ENCODE measurements around the gene TMOD2. TPM values are rescaled to one million over a fixed set of nuclear protein-coding genes. Genes with fewer than 3 reads are reported as not detected.

The TMOD2 gene
- total RNA-seq, 2 experiments from 2014 or later: 6.4 to 6.8 TPM

DNA sequence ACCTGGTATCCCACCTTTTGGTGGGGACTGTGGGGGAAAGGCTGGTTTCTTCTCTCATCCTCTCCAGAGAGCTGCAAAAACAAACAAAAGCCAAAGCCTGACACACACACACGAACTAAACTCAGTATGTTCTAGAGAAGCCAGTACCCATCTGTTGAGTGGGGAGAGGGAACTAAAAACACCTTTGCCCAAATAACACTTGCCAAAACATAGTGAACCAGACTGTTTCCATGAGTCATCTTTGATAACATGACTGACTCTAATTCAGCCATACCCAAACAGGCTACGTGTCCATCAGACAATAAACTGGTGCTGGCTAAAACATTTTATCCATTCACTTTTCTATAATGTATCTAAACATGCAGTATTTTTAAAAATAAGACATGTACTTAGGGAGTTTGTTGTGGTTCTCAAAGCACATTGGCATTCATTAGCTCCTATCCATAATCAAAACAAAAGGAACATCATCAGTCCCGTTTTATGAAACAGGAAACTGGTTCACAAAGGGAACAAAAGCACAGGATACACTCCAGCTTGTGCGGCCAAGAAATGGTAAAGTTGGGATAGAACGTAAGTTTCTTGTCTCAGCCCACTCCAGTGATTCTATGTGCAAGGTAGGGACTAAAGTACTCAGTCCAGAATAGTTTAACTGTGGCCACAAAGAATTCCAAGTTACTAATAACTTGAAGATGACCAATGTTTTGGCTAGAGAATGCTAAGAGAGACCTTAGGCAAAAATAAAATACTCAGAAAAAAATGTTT is 30.0 kb upstream of the TMOD2 start:
- peaks cover 31% of the 10 kb centered on the region for H3K4me1 Mint-ChIP-seq (ENCODE audit: low read depth)

GRCh38 chr15:51724199-51724598 is 27.2 kb upstream of the TMOD2 start:
- Mint-ChIP-seq H3K36me3 (ENCODE audit: low read depth) (peaks cover 15% of the 10 kb centered on the region), H3K27me3 (ENCODE audit: low read depth) (no peaks in the 10 kb centered on the region), H3K9me3 (no peaks in the 10 kb centered on the region), H3K4me3 (no peak overlapping the region), H3K4me1 (ENCODE audit: low read depth) (peaks cover 44% of the 10 kb centered on the region), H3K27ac (no peak overlapping the region)
- CTCF ChIA-PET: interaction anchor here (0.7 to 1.4 kb wide), 2 partner anchors 12 to 35 kb away, joined by 3 to 4 read pairs; no protein-coding TSS in a partner anchor
- intact Hi-C loops (cut with micrococcal nuclease): no loop called here
- no peak for DNase-seq

More for the DNA sequence above, 30.0 kb upstream of the TMOD2 start:
- CTCF ChIA-PET: interaction anchor here (0.6 kb wide), 1 partner anchor 10 kb away, joined by 3 read pairs; no protein-coding TSS in a partner anchor
- intact Hi-C loops (cut with micrococcal nuclease): no loop called here
- H3K9me3 Mint-ChIP-seq: no peaks in the 10 kb centered on the region
- H3K27me3 Mint-ChIP-seq (ENCODE audit: low read depth): no peaks in the 10 kb centered on the region
- H3K36me3 Mint-ChIP-seq (ENCODE audit: low read depth): peaks cover 15% of the 10 kb centered on the region
- no peak overlapping the region for H3K4me3 Mint-ChIP-seq
- no peak overlapping the region for H3K27ac Mint-ChIP-seq
- no peak for DNase-seq

DNA sequence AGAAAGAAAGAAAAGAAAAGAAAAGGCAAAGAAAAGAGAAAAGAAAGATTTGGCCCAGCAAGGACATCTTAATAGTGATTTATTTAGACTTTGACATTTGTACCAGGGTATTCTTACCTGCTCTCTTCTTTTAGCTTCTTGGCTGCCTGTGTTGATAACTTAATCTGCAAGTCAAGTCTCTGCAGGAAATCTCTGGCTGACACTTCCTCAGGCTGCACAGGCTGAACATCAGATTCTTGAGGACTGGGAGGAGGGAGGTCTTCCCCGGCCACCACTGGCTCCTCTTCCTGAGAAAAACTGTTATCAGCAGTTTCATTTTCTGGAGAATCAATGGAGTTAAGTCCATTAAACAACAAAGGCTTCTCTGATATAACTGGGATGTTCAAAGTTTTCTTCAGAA is 26.7 kb upstream of the TMOD2 start:
- Mint-ChIP-seq H3K4me3 (no peak overlapping the region), H3K9me3 (no peaks in the 10 kb centered on the region), H3K36me3 (ENCODE audit: low read depth) (peaks cover 15% of the 10 kb centered on the region), H3K27ac (no peak overlapping the region), H3K4me1 (ENCODE audit: low read depth) (peaks cover 46% of the 10 kb centered on the region), H3K27me3 (ENCODE audit: low read depth) (no peaks in the 10 kb centered on the region)
- DNase-seq: no peak
- CTCF ChIA-PET: interaction anchor here (0.7 to 1.4 kb wide), 3 partner anchors 12 to 53 kb away, joined by 3 to 5 read pairs (median 4); no protein-coding TSS in a partner anchor
- intact Hi-C loops (cut with micrococcal nuclease): no loop called here

DNA sequence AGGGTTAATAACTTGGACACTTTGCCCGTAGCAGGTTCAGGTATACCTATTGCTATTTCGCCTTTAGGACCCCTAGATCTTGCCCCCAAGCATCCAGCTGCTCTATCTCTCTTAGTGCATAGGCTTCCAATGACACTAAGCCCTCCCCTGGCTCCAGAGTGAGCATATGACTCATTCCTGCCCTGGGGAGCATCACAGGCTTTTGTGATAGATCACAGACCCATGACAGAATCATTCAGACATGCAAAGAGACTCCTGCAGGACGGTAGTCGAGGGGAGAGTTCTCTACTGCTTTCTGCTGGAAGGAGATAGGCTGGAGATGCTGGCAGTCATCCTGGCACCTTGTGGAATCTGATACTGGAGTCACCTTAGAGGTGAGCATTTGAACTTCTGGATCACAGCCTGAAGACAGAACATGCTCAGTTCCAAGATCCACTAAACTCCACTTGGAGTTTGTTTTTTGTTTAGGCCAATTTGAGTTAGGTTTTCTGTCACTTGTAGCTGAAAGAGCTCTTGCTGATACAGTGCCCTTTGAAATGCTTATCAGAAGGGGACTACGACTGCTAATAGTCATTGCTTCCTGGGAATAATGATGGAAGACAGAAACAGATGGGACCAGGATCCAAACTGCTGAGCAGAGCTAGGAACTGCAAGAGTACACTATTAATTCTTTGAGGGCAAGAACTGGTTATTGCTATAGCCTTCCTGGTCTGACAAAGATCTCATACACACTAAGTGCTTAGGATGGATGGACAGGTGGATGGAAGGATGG is 24.9 kb upstream of the TMOD2 start:
- Mint-ChIP-seq H3K4me3 (no peak overlapping the region), H3K4me1 (ENCODE audit: low read depth) (peaks cover 57% of the 10 kb centered on the region), H3K27me3 (ENCODE audit: low read depth) (no peaks in the 10 kb centered on the region), H3K9me3 (no peaks in the 10 kb centered on the region), H3K36me3 (ENCODE audit: low read depth) (peaks cover 9% of the 10 kb centered on the region), H3K27ac (no peak overlapping the region)
- DNase-seq: peak; percentile 74
- CTCF ChIA-PET: interaction anchor here (1.1 to 1.4 kb wide), 2 partner anchors 10 to 16 kb away, joined by 3 read pairs; no protein-coding TSS in a partner anchor
- intact Hi-C loops (cut with micrococcal nuclease): loop anchor here (1.0 to 2.0 kb wide), 5 partner anchors 10 to 104 kb away; partner anchors contain the start of genes DMXL2 and SCG3

DNA sequence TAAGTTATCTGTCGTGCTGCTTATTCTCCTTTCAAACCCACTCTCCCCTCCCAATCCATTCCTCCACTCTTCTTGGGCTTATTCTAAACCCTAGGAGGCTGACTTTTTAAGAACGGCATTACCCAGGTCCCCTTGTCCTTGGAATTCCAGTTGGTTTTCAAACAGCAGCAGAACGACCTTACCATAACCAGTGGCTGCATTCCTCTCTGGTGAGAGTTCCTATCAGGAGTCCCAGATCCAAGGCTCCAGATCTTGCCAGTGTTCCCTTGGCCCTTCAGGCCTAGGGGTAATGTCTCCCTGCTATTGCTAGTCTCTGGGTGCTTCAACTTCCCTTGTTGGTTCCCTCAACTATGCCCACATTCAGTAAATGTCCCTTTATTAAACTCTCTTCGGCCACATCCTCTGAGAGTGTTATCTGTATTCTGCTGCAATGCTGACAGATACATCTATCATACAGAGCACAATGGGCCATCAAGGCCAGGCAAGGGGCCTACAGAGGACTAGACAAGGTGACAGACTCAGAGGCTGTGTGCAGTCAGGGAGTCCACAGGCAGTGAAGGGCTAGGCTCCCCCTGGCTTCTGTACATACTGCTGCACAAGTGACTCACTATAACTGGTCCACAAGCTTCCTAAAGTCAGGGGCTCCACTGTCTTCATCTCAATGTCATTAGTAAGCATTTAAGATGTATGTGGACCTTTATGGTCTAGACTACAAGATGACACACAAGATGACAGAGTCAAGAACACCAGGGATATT is 24.1 kb upstream of the TMOD2 start:
- Mint-ChIP-seq H3K27me3 (ENCODE audit: low read depth) (no peaks in the 10 kb centered on the region), H3K4me3 (no peak overlapping the region), H3K27ac (no peak overlapping the region), H3K36me3 (ENCODE audit: low read depth) (peaks cover 6% of the 10 kb centered on the region), H3K9me3 (no peaks in the 10 kb centered on the region), H3K4me1 (ENCODE audit: low read depth) (peaks cover 60% of the 10 kb centered on the region)
- intact Hi-C loops (cut with micrococcal nuclease): loop anchor here (2.0 kb wide), 4 partner anchors 47 to 105 kb away; partner anchors contain the start of genes DMXL2 and SCG3
- CTCF ChIA-PET: interaction anchor here (0.6 to 1.4 kb wide), 2 partner anchors 17 to 32 kb away, joined by 3 read pairs; no protein-coding TSS in a partner anchor
- DNase-seq: peak; percentile 58

DNA sequence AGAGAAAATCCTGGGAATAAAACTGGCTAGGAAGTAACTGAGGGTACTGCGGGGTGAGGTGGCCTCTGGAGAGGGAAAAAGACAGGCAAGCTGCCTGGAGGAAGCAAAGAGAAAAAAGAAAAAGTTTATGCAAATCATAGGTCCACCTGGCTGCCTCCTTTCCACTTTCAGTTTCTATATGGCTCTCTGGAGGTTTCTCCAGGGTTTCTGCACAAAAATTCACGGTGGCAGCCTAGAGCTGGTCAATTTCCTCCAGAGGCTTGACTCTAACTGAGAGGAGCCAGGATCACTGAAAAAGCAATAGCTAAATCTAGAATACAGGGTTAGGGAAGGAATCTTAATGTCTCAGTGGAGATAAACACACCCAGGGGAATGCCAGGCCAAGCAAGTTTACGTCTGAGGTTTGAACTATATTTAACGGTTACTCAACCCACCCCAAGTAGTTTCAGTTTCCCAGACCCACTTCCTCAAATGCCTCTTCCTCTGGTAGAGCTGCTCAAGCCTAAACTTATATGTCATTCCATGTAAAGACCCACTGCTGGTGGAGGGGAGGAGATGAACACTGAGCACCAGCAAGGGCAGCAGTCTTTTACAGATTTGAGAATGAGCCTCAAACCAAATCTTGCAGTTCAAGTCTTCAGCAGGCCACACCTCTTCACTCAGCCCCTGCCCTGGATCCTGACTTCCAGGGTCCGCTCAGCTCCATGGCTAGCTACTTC is 19.7 kb upstream of the TMOD2 start:
- CTCF ChIA-PET: interaction anchor here (0.6 to 9.2 kb wide), 4 partner anchors 10 to 81 kb away, joined by 3 to 63 read pairs (median 12); no protein-coding TSS in a partner anchor
- H3K27ac Mint-ChIP-seq: peak overlapping the region; percentile 82
- H3K27me3 Mint-ChIP-seq (ENCODE audit: low read depth): no peaks in the 10 kb centered on the region
- H3K36me3 Mint-ChIP-seq (ENCODE audit: low read depth): peaks cover 7% of the 10 kb centered on the region
- DNase-seq: peak; percentile 57
- peaks cover 75% of the 10 kb centered on the region for H3K4me1 Mint-ChIP-seq (ENCODE audit: low read depth)
- peak overlapping the region; percentile 60 for H3K4me3 Mint-ChIP-seq
- intact Hi-C loops (cut with micrococcal nuclease): no loop called here
- H3K9me3 Mint-ChIP-seq: no peaks in the 10 kb centered on the region

GRCh38 chr15:51732646-51733045 is 18.8 kb upstream of the TMOD2 start:
- intact Hi-C loops (cut with micrococcal nuclease): no loop called here
- peaks cover 7% of the 10 kb centered on the region for H3K36me3 Mint-ChIP-seq (ENCODE audit: low read depth)
- no peak overlapping the region for H3K4me3 Mint-ChIP-seq
- CTCF ChIA-PET: interaction anchor here (1.3 to 9.2 kb wide), 3 partner anchors 18 to 82 kb away, joined by 4 to 63 read pairs (median 19); no protein-coding TSS in a partner anchor
- H3K9me3 Mint-ChIP-seq: no peaks in the 10 kb centered on the region
- peak overlapping the region; percentile 47 for H3K27ac Mint-ChIP-seq
- H3K4me1 Mint-ChIP-seq (ENCODE audit: low read depth): peaks cover 65% of the 10 kb centered on the region
- DNase-seq: no peak
- H3K27me3 Mint-ChIP-seq (ENCODE audit: low read depth): no peaks in the 10 kb centered on the region

GRCh38 chr15:51735228-51736010 is 16.0 kb upstream of the TMOD2 start:
- H3K36me3 Mint-ChIP-seq (ENCODE audit: low read depth): peaks cover 7% of the 10 kb centered on the region
- no peaks in the 10 kb centered on the region for H3K9me3 Mint-ChIP-seq
- intact Hi-C loops (cut with micrococcal nuclease): loop anchor here (1.0 to 5.0 kb wide), 13 partner anchors 9 to 968 kb away; partner anchors contain the start of genes AP4E1, DMXL2, SPPL2A and TMOD2
- peak overlapping the region; percentile 91 for H3K27ac Mint-ChIP-seq
- peak; percentile 58 for DNase-seq
- peak overlapping the region; percentile 82 for H3K4me3 Mint-ChIP-seq
- no peaks in the 10 kb centered on the region for H3K27me3 Mint-ChIP-seq (ENCODE audit: low read depth)
- H3K4me1 Mint-ChIP-seq (ENCODE audit: low read depth): peaks cover 74% of the 10 kb centered on the region
- CTCF ChIA-PET: interaction anchor here (0.7 to 9.2 kb wide), 10 partner anchors 10 to 113 kb away, joined by 3 to 63 read pairs (median 4); partner anchors contain the start of gene DMXL2

DNA sequence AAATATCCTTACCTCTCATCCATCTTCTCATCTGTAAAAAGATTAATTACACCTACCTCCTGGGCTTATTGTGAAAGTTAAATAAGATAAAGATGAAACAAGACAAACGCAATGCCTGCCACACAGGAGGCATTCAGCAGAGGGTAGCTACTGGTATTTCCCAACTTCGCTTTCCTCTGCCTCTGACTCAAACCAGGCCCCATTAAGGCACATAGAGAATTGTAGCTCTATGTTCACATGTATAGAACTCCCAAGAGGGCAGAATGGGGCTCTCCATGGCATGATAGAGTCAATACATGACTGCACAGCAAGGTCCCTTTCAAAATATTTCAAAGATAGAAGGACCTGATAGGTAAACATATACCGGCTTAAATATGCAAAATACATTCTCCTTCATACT is 15.3 kb upstream of the TMOD2 start:
- peak overlapping the region; percentile 91 for H3K27ac Mint-ChIP-seq
- peak; percentile 73 for DNase-seq
- H3K4me3 Mint-ChIP-seq: peak overlapping the region; percentile 82
- H3K4me1 Mint-ChIP-seq (ENCODE audit: low read depth): peaks cover 68% of the 10 kb centered on the region
- peaks cover 3% of the 10 kb centered on the region for H3K36me3 Mint-ChIP-seq (ENCODE audit: low read depth)
- CTCF ChIA-PET: interaction anchor here (0.8 to 9.2 kb wide), 11 partner anchors 9 to 114 kb away, joined by 3 to 63 read pairs (median 4); partner anchors contain the start of gene DMXL2
- intact Hi-C loops (cut with micrococcal nuclease): loop anchor here (1.0 to 5.0 kb wide), 11 partner anchors 10 to 969 kb away; partner anchors contain the start of genes AP4E1, DMXL2, SPPL2A and TMOD2
- no peaks in the 10 kb centered on the region for H3K9me3 Mint-ChIP-seq
- no peaks in the 10 kb centered on the region for H3K27me3 Mint-ChIP-seq (ENCODE audit: low read depth)

DNA sequence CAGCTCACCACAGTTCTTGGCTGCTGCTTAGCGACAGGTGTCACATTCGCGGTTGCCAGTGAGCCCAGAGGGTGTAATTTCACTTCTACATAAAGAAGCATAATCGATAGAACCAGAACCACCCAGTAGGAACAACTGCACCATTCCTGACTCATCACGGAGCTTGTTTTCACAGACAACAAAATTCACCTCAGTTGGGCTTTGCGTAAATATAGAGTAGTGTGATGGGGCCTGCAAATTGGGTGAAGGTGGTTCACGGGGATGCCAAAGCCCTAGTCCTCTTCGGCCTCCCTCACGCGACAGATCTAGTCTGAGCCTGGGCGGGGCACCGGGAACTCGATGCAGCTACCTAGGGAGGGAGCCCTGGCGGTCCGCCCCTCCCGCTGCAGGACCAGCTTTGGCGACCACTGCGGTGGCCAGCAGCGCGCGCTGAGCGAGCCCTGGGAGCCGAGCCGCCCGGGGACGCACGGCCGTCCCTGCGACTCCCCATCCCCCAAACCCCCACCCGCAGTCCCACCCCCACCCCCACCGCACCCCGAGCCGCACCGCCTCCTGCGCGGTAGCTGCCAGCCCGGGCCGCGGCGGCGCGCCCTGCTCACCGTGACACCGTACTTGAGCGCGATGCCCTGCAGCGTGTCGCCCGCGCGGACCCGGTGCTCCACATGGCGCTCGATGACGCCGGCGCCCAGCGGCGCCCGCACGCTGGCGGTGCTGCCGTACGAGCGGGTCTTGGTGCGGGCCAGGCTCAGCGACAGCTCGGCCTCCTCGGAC is 14.5 kb upstream of the TMOD2 start:
- H3K27me3 Mint-ChIP-seq (ENCODE audit: low read depth): no peaks in the 10 kb centered on the region
- peaks cover 59% of the 10 kb centered on the region for H3K4me1 Mint-ChIP-seq (ENCODE audit: low read depth)
- peak overlapping the region; percentile 91 for H3K27ac Mint-ChIP-seq
- peak overlapping the region; percentile 82 for H3K4me3 Mint-ChIP-seq
- H3K36me3 Mint-ChIP-seq (ENCODE audit: low read depth): peaks cover 3% of the 10 kb centered on the region
- intact Hi-C loops (cut with micrococcal nuclease): loop anchor here (1.0 to 5.0 kb wide), 11 partner anchors 11 to 970 kb away; partner anchors contain the start of genes AP4E1, DMXL2, SPPL2A and TMOD2
- H3K9me3 Mint-ChIP-seq: no peaks in the 10 kb centered on the region
- peak; percentile 66 for DNase-seq
- CTCF ChIA-PET: interaction anchor here (0.8 to 9.2 kb wide), 11 partner anchors 11 to 115 kb away, joined by 3 to 63 read pairs (median 4); partner anchors contain the start of gene DMXL2
